Hepatocyte (in vitro differentiated cells): Measurements from ENCODE around the gene CTDSP2. TPM values are rescaled to one million over a fixed set of nuclear protein-coding genes. Genes with fewer than 3 reads are reported as not detected.

ENCODE experiments used
- DNase-seq: peaks from one replicate; pipeline ENCODE4 v3.0.0-alpha.2; 2016; ENCODE audit warnings: low spot score
- H2AFZ ChIP-seq: fragments of 200-600 bp; sonication (generic); 2 replicates; pipeline ENCODE4 v1.6.0; 2016; ENCODE audit warnings: antibody characterized with exemption, mild to moderate bottlenecking
- H3K27ac ChIP-seq: fragments of 200-600 bp; sonication (generic); 2 replicates; pipeline ENCODE4 v1.5.1; 2016; ENCODE audit warnings: mild to moderate bottlenecking
- H3K27me3 ChIP-seq: fragments of 200-600 bp; sonication (generic); 2 replicates; pipeline ENCODE4 v1.6.1; 2016
- H3K36me3 ChIP-seq: fragments of 200-600 bp; sonication (generic); replicated peaks from 2 replicates; pipeline ENCODE4 v1.5.1; 2016; ENCODE audit warnings: low read depth; ENCODE audit not compliant: insufficient read depth
- H3K4me1 ChIP-seq: fragments of 200-600 bp; sonication (generic); 2 replicates; pipeline ENCODE4 v1.5.1; 2016; ENCODE audit warnings: mild to moderate bottlenecking, moderate library complexity; ENCODE audit not compliant: insufficient read depth
- H3K4me2 ChIP-seq: fragments of 200-600 bp; sonication (generic); 2 replicates; pipeline ENCODE4 v1.6.0; 2016
- H3K4me3 ChIP-seq: fragments of 200-600 bp; sonication (generic); 2 replicates; pipeline ENCODE4 v1.5.1; 2016; ENCODE audit warnings: mild to moderate bottlenecking
- H3K79me2 ChIP-seq: fragments of 200-600 bp; sonication (generic); 2 replicates; pipeline ENCODE4 v1.6.0; 2017; ENCODE audit warnings: mild to moderate bottlenecking
- H3K9me2 ChIP-seq: fragments of 200-600 bp; sonication (generic); replicated peaks from 2 replicates; pipeline ENCODE4 v1.6.0; 2017; ENCODE audit warnings: mild to moderate bottlenecking; ENCODE audit not compliant: insufficient read depth
- H3K9me3 ChIP-seq: fragments of 200-600 bp; sonication (generic); 2 replicates; pipeline ENCODE4 v1.5.1; 2016; ENCODE audit warnings: low read depth, mild to moderate bottlenecking
- H4K20me1 ChIP-seq: fragments of 200-600 bp; sonication (generic); 2 replicates; pipeline ENCODE4 v1.6.0; 2016; ENCODE audit warnings: mild to moderate bottlenecking; ENCODE audit not compliant: insufficient read depth, poor library complexity, severe bottlenecking
- CTCF ChIP-seq: fragments of 200-600 bp; sonication (generic); IDR thresholded peaks from 2 replicates; pipeline ENCODE4 v1.5.1; 2016; ENCODE audit warnings: antibody characterized with exemption, mild to moderate bottlenecking; ENCODE audit not compliant: poor library complexity
- EZH2 ChIP-seq: fragments of 200-600 bp; sonication (generic); IDR thresholded peaks from 2 replicates; pipeline ENCODE4 v1.6.1; 2016; ENCODE audit warnings: antibody characterized with exemption, mild to moderate bottlenecking, borderline replicate concordance
- EZH2phosphoT487 ChIP-seq: fragments of 200-600 bp; sonication (generic); IDR thresholded peaks from one replicate; pipeline ENCODE4 v1.6.1; 2018; ENCODE audit warnings: antibody characterized with exemption, mild to moderate bottlenecking, low read depth, moderate library complexity; ENCODE audit not compliant: unreplicated experiment, severe bottlenecking
- WGBS: methylation state at CpG from one replicate; pipeline ENCODE4 v1.1.6; 2016; ENCODE audit warnings: low lambda C conversion rate; ENCODE audit errors: missing lambda C conversion rate; 5-methylcytosine and 5-hydroxymethylcytosine counted together
- polyA plus RNA-seq: library from polyadenylated mRNA; unstranded; fragments of >200 nt; fragmentation: Nextera tagmentation; extraction: Ambion mirVana; gene quantifications from 2 replicates; pipeline ENCODE4 v1.2.1, GENCODE V29; 2016
- total RNA-seq: library from RNA; depleted of rRNA; stranded (reverse); fragments of >200 nt; gene quantifications from 2 replicates; pipeline ENCODE4 v1.2.3, GENCODE V29; 2014

The CTDSP2 gene
- total and polyA plus RNA-seq, 2 experiments from 2014 or later = 75.9 to 96.8 TPM

GRCh38 chr12:57782243-57782607 is 64.3 kb downstream of the CTDSP2 start:
- no peaks in the 10 kb centered on the region for H3K27me3 ChIP-seq
- peak overlapping the region; percentile 5 for H2AFZ ChIP-seq
- 27% methylated on average over 4 of the region's 4 CpGs for WGBS
- H3K9me2 ChIP-seq = no peaks in the 10 kb centered on the region
- no peak overlapping the region for H3K27ac ChIP-seq
- peaks cover 26% of the 10 kb centered on the region for H3K79me2 ChIP-seq
- H3K36me3 ChIP-seq = no peaks in the 10 kb centered on the region
- H3K9me3 ChIP-seq = no peaks in the 10 kb centered on the region
- H3K4me3 ChIP-seq = no peak overlapping the region
- peaks cover 8% of the 10 kb centered on the region for H3K4me1 ChIP-seq
- peak overlapping the region; percentile 40 for H3K4me2 ChIP-seq
- TF ChIP-seq EZH2 (no peak), CTCF (no peak), EZH2phosphoT487 (no peak)
- DNase-seq = no peak
- peaks cover 3% of the 10 kb centered on the region for H4K20me1 ChIP-seq

GRCh38 chr12:57781801-57782200 is 64.7 kb downstream of the CTDSP2 start:
- no peak overlapping the region for H3K4me3 ChIP-seq
- H4K20me1 ChIP-seq = peaks cover 3% of the 10 kb centered on the region
- no peaks in the 10 kb centered on the region for H3K9me2 ChIP-seq
- no peaks in the 10 kb centered on the region for H3K27me3 ChIP-seq
- peaks cover 26% of the 10 kb centered on the region for H3K79me2 ChIP-seq
- no peak overlapping the region for H3K27ac ChIP-seq
- H3K4me1 ChIP-seq = peaks cover 8% of the 10 kb centered on the region
- no peak for TF ChIP-seq EZH2phosphoT487
- TF ChIP-seq CTCF = no peak
- no peak for TF ChIP-seq EZH2
- H3K4me2 ChIP-seq = no peak overlapping the region
- H3K36me3 ChIP-seq = no peaks in the 10 kb centered on the region
- WGBS = 79% methylated on average over 2 of the region's 2 CpGs
- H3K9me3 ChIP-seq = no peaks in the 10 kb centered on the region
- peak overlapping the region; percentile 5 for H2AFZ ChIP-seq
- no peak for DNase-seq

- WGBS = 87% methylated on average over 3 of the region's 3 CpGs
- TF ChIP-seq EZH2phosphoT487 (no peak), EZH2 (no peak), CTCF (no peak)
- Histone ChIP-seq H3K4me3 (no peak overlapping the region), H3K9me3 (no peaks in the 10 kb centered on the region), H3K4me1 (peaks cover 8% of the 10 kb centered on the region), H3K9me2 (no peaks in the 10 kb centered on the region), H3K36me3 (no peaks in the 10 kb centered on the region), H3K27ac (no peak overlapping the region), H2AFZ (no peak overlapping the region), H3K27me3 (no peaks in the 10 kb centered on the region), H4K20me1 (peaks cover 3% of the 10 kb centered on the region), H3K4me2 (no peak overlapping the region), H3K79me2 (peaks cover 26% of the 10 kb centered on the region)
- DNase-seq = no peak
Observed at GRCh38 chr12:57781244-57781643, 65.3 kb downstream of the CTDSP2 start.
